K562 (cell line): ENCODE data around the gene BSDC1. TPM values are rescaled to one million over a fixed set of nuclear protein-coding genes. Genes with fewer than 3 reads are reported as not detected.
A peak's percentile ranks its signal among the peaks of the same experiment; 100 is the strongest.

Experiments
- CEBPG ChIP-seq, 3 experiments: fragments of 200-800 bp in 1 of 3; sonication (Bioruptor generic) in 1 of 3; sonication (generic) in 1 of 3; formaldehyde crosslinking in 1 of 3; IDR thresholded peaks in 2 of 3; conservative IDR thresholded peaks in 1 of 3; 2 replicates each; pipeline versions ENCODE4 v1.6.1 to v1.8.0; 2016 to 2022; ENCODE audit warnings: missing compliant biosample characterization in 2 of 3, missing genetic modification characterization in 2 of 3, mild to moderate bottlenecking in 1 of 3, missing genetic modification reagents in 1 of 3
- CHD2 ChIP-seq: IDR thresholded peaks from 2 replicates; pipeline ENCODE4 v1.6.1; 2011; ENCODE audit warnings: low read depth, low read length
- EZH2 ChIP-seq: IDR thresholded peaks from 2 replicates; pipeline ENCODE4 v1.6.1; 2012; ENCODE audit warnings: low read depth, mild to moderate bottlenecking, inconsistent platforms, low read length, borderline replicate concordance
- FIP1L1 ChIP-seq: fragments of 200-400 bp; formaldehyde crosslinking; IDR thresholded peaks from 2 replicates; pipeline ENCODE4 v1.6.1; 2018; ENCODE audit warnings: mild to moderate bottlenecking, low read depth, low read length; ENCODE audit not compliant: poor library complexity, severe bottlenecking
- GABPA ChIP-seq: fragments of 200-800 bp; sonication (Bioruptor generic); conservative IDR thresholded peaks from 2 replicates; pipeline ENCODE4 v1.6.1; 2016; ENCODE audit warnings: low read depth, missing genetic modification characterization, missing compliant biosample characterization
- HEY1 ChIP-seq: fragments of 250-450 bp; sonication (Bioruptor Pico); IDR thresholded peaks from 2 replicates; pipeline ENCODE4 v1.5.0; 2020; ENCODE audit warnings: mild to moderate bottlenecking, moderate library complexity, borderline replicate concordance
- SAFB2 ChIP-seq: fragments of 200-400 bp; formaldehyde crosslinking; IDR thresholded peaks from 2 replicates; pipeline ENCODE4 v1.6.1; 2018; ENCODE audit warnings: borderline replicate concordance, low read length, low read depth, moderate library complexity; ENCODE audit not compliant: severe bottlenecking
- SMC3 ChIP-seq: conservative IDR thresholded peaks from 2 replicates; pipeline ENCODE4 v1.6.1; 2011; ENCODE audit warnings: low read depth, low read length, improper control_type of control experiment; ENCODE audit not compliant: insufficient read depth
- SOX6 ChIP-seq: fragments of 450-650 bp; IDR thresholded peaks from 2 replicates; pipeline ENCODE4 v1.6.1; 2014; ENCODE audit warnings: mild to moderate bottlenecking
- TCF3 ChIP-seq: sonication (generic); formaldehyde crosslinking; IDR thresholded peaks from 2 replicates; pipeline ENCODE4 v1.4.0; 2020; ENCODE audit warnings: mild to moderate bottlenecking, missing genetic modification reagents
- ZNF143 ChIP-seq: sonication (generic); formaldehyde crosslinking; IDR thresholded peaks from 2 replicates; pipeline ENCODE4 v1.9.0; 2022; ENCODE audit warnings: mild to moderate bottlenecking, missing genetic modification reagents
- ZNF41 ChIP-seq: fragments of 250-450 bp; sonication (Bioruptor Pico); conservative IDR thresholded peaks from 2 replicates; pipeline ENCODE4 v1.4.0; 2020; ENCODE audit warnings: mild to moderate bottlenecking
- ZNF583 ChIP-seq: fragments of 250-450 bp; sonication (Bioruptor Pico); IDR thresholded peaks from 2 replicates; pipeline ENCODE4 v1.4.0; 2020
- ZNF764 ChIP-seq: fragments of 250-450 bp; sonication (Bioruptor Pico); IDR thresholded peaks from 2 replicates; pipeline ENCODE4 v1.4.0; 2020; ENCODE audit warnings: low read depth, mild to moderate bottlenecking, moderate library complexity
- polyA plus RNA-seq, 8 experiments: library from polyadenylated mRNA; depleted of rRNA in 4 of 8; stranded (reverse) in 5 of 8; unstranded in 3 of 8; fragments of >200 nt; fragmentation: Nextera tagmentation in 2 of 8; fragmentation: Illumina TruSeq in 1 of 8; extraction: Ambion mirVana in 2 of 8; extraction: Trizol in 1 of 8; gene quantifications; 2 replicates each; pipeline versions ENCODE4 v1.2.1 to v1.2.3, GENCODE V29; 2011 to 2014; ENCODE audit warnings: inconsistent platforms in 1 of 8, missing spikeins in 1 of 8
- total RNA-seq, 7 experiments: library from RNA; depleted of rRNA in 6 of 7; stranded (reverse); fragments of >200 nt in 6 of 7; fragmentation: Illumina TruSeq in 2 of 7; extraction: Trizol in 2 of 7; gene quantifications; 2 replicates each; pipeline versions ENCODE4 v1.2.1 to v1.2.3, GENCODE V29; 2011 to 2021; ENCODE audit warnings: low replicate concordance in 1 of 7
- TF ChIP-seq, protein P1 (sequence below), 2 experiments: fragments of 200-800 bp in 1 of 2; sonication (Bioruptor generic) in 1 of 2; sonication (generic) in 1 of 2; formaldehyde crosslinking in 1 of 2; IDR thresholded peaks in 1 of 2; conservative IDR thresholded peaks in 1 of 2; 2 replicates each; pipeline versions ENCODE4 v1.5.0 to v1.6.1; 2016 to 2020; ENCODE audit warnings: missing compliant biosample characterization in 1 of 2, missing genetic modification characterization in 1 of 2, missing genetic modification reagents in 1 of 2
- TF ChIP-seq, protein P2 (sequence below): fragments of 450-650 bp; IDR thresholded peaks from 2 replicates; pipeline ENCODE4 v1.6.1; 2017; ENCODE audit warnings: mild to moderate bottlenecking, moderate library complexity
- TF ChIP-seq, protein P3 (sequence below): fragments of 450-650 bp; formaldehyde crosslinking; IDR thresholded peaks from 2 replicates; pipeline ENCODE4 v1.4.0; 2020; ENCODE audit warnings: mild to moderate bottlenecking, moderate library complexity
- TF ChIP-seq, protein P4 (sequence below): sonication (generic); formaldehyde crosslinking; IDR thresholded peaks from 2 replicates; pipeline ENCODE4 v1.9.0; 2022; ENCODE audit warnings: mild to moderate bottlenecking, missing genetic modification reagents
- TF ChIP-seq, protein P5 (sequence below): fragments of 450-650 bp; formaldehyde crosslinking; IDR thresholded peaks from 2 replicates; pipeline ENCODE4 v1.4.0; 2020; ENCODE audit warnings: mild to moderate bottlenecking, moderate library complexity

BSDC1 gene
- total and polyA plus RNA-seq, 9 of the 15 experiments (the other 6 are each of a cell fraction or from before 2014, with no cell fraction given) = 10.2 to 96.8 (median 73.1) TPM

DNA sequence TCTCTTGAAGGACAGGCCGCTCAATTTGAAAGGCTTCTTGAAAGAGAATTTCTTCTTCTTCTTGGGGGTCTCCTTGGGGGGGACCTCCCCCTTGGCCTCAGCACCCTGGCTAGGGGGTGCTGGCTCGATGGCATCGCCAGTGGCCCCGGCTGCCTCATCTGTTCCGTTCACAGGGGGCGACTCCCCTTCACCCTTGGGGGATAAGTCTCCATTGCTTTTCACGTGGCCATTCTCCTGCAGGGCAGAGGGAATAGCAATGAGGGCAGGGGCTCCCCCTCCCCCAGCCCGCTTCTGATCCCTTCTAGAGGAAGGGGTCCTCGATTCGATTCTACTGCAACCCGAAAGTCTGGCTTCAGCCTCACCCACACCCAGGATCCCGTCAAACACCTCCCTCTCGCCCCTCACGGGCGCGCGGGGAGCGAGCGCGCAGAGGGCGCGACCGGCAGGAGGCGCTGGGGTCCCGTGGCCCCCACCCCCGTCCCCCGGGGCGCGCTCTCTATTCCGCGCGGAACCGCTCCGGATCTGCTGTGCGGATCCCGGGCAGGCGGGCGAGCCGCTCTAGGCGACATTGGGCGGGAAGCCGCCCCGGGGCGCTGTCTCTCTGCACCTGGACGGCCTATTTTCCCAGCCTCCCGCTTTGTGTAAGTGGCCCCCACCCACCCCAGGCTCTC is 59.2 kb downstream of the BSDC1 start (continued):
- TF ChIP-seq, protein P1, sequence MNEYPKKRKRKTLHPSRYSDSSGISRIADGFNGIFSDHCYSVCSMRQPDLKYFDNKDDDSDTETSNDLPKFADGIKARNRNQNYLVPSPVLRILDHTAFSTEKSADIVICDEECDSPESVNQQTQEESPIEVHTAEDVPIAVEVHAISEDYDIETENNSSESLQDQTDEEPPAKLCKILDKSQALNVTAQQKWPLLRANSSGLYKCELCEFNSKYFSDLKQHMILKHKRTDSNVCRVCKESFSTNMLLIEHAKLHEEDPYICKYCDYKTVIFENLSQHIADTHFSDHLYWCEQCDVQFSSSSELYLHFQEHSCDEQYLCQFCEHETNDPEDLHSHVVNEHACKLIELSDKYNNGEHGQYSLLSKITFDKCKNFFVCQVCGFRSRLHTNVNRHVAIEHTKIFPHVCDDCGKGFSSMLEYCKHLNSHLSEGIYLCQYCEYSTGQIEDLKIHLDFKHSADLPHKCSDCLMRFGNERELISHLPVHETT (CRISPR knock-in tag; conservative IDR thresholded peaks at IDR 0.05 in 1 of 2, IDR thresholded peaks at IDR 0.05 in 1 of 2) = no peak
- TF ChIP-seq GABPA (tag) = 0 out of 2 replicates have a peak, but pooled peaks have one; percentile 25
- TF ChIP-seq, protein P2, sequence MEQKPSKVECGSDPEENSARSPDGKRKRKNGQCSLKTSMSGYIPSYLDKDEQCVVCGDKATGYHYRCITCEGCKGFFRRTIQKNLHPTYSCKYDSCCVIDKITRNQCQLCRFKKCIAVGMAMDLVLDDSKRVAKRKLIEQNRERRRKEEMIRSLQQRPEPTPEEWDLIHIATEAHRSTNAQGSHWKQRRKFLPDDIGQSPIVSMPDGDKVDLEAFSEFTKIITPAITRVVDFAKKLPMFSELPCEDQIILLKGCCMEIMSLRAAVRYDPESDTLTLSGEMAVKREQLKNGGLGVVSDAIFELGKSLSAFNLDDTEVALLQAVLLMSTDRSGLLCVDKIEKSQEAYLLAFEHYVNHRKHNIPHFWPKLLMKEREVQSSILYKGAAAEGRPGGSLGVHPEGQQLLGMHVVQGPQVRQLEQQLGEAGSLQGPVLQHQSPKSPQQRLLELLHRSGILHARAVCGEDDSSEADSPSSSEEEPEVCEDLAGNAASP = no peak
- TF ChIP-seq ZNF583 = no peak
- TF ChIP-seq ZNF41 = no peak
- peak; percentile 4; the same call in 1 of the 2 replicates for TF ChIP-seq CHD2
- TF ChIP-seq ZNF143 (CRISPR knock-in tag) = no peak
- peak; percentile 90 for TF ChIP-seq FIP1L1
- TF ChIP-seq ZNF764 (CRISPR knock-in tag) = peak; percentile 87
- TF ChIP-seq, protein P3, sequence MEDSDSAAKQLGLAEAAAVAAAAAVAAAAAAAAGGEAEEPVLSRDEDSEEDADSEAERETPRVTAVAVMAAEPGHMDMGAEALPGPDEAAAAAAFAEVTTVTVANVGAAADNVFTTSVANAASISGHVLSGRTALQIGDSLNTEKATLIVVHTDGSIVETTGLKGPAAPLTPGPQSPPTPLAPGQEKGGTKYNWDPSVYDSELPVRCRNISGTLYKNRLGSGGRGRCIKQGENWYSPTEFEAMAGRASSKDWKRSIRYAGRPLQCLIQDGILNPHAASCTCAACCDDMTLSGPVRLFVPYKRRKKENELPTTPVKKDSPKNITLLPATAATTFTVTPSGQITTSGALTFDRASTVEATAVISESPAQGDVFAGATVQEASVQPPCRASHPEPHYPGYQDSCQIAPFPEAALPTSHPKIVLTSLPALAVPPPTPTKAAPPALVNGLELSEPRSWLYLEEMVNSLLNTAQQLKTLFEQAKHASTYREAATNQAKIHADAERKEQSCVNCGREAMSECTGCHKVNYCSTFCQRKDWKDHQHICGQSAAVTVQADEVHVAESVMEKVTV = peak; percentile 62; the same call in 1 of the 2 replicates
- TF ChIP-seq SAFB2 = no peak
- TF ChIP-seq HEY1 = no peak
- no peak for TF ChIP-seq EZH2
- TF ChIP-seq SMC3 = peak; percentile 64; the same call in 1 of the 2 replicates
- TF ChIP-seq SOX6 = no peak; the same call in 1 of the 2 replicates
- TF ChIP-seq, protein P4, sequence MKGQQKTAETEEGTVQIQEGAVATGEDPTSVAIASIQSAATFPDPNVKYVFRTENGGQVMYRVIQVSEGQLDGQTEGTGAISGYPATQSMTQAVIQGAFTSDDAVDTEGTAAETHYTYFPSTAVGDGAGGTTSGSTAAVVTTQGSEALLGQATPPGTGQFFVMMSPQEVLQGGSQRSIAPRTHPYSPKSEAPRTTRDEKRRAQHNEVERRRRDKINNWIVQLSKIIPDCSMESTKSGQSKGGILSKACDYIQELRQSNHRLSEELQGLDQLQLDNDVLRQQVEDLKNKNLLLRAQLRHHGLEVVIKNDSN (CRISPR knock-in tag) = no peak; the same call in 1 of the 2 replicates
- TF ChIP-seq TCF3 (CRISPR knock-in tag) = peak; percentile 25; the same call in 1 of the 2 replicates
- TF ChIP-seq CEBPG (CRISPR knock-in tag; IDR thresholded peaks at IDR 0.05) = no peak
- no peak for TF ChIP-seq CEBPG (tag; conservative IDR thresholded peaks at IDR 0.05 in 1 of 2, IDR thresholded peaks at IDR 0.05 in 1 of 2)
- TF ChIP-seq, protein P5, sequence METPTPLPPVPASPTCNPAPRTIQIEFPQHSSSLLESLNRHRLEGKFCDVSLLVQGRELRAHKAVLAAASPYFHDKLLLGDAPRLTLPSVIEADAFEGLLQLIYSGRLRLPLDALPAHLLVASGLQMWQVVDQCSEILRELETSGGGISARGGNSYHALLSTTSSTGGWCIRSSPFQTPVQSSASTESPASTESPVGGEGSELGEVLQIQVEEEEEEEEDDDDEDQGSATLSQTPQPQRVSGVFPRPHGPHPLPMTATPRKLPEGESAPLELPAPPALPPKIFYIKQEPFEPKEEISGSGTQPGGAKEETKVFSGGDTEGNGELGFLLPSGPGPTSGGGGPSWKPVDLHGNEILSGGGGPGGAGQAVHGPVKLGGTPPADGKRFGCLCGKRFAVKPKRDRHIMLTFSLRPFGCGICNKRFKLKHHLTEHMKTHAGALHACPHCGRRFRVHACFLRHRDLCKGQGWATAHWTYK = peak; percentile 71
